Measurements from ENCODE around the gene ZNF420.
"Not testable (repeated sequence)": the region's sequence is repeated elsewhere in the genome, so short reads cannot be mapped to it uniquely, and the experiment has no call there.

ZNF420 gene

GRCh38 chr19:37077934-37078716, at the start of gene ZNF420:
TSS of gene ZNF420 (plus strand) at chr19:37078433. CDS start at chr19:37089119, 10,686 bp downstream.
- peak; percentile 98 for DNase-seq

- no peak for DNase-seq
Observed at GRCh38 chr19:37045140-37045539, 33.1 kb upstream of the ZNF420 start.

- no peak for DNase-seq
Observed at GRCh38 chr19:37055330-37055729, 22.9 kb upstream of the ZNF420 start.

- no peak for DNase-seq
Observed at GRCh38 chr19:37056776-37057175, 21.5 kb upstream of the ZNF420 start.

- DNase-seq, result no peak
Observed at GRCh38 chr19:37059142-37059541, 19.1 kb upstream of the ZNF420 start.

- not testable (repeated sequence) for DNase-seq
Observed at GRCh38 chr19:37064886-37065285, 13.3 kb upstream of the ZNF420 start.

GRCh38 chr19:37074111-37074510, 4.1 kb upstream of the ZNF420 start:
- DNase-seq, result no peak

GRCh38 chr19:37074819-37075362, 3.3 kb upstream of the ZNF420 start:
- DNase-seq, result no peak

GRCh38 chr19:37076524-37076923, 1.7 kb upstream of the ZNF420 start:
- DNase-seq, result not testable (repeated sequence)

- DNase-seq, result no peak
Observed at GRCh38 chr19:37077501-37077933, 716 bp upstream of the ZNF420 start.

GRCh38 chr19:37078717-37079032, 442 bp downstream of the ZNF420 start:
- no peak for DNase-seq

- DNase-seq, result no peak
Observed at GRCh38 chr19:37079238-37079637, 1.0 kb downstream of the ZNF420 start.

- no peak for DNase-seq
Observed at GRCh38 chr19:37082307-37082706, 4.1 kb downstream of the ZNF420 start.

GRCh38 chr19:37087110-37087509, 8.9 kb downstream of the ZNF420 start:
- no peak for DNase-seq

GRCh38 chr19:37095859-37096258, 17.6 kb downstream of the ZNF420 start:
- no peak for DNase-seq

- DNase-seq, result no peak
Observed at GRCh38 chr19:37098570-37098969, 20.3 kb downstream of the ZNF420 start.

GRCh38 chr19:37104135-37104534, 25.9 kb downstream of the ZNF420 start:
- DNase-seq, result not testable (repeated sequence)

- DNase-seq, result not testable (repeated sequence)
Observed at GRCh38 chr19:37111753-37112152, 33.5 kb downstream of the ZNF420 start.

GRCh38 chr19:37114001-37114400, 35.8 kb downstream of the ZNF420 start:
- DNase-seq, result no peak

GRCh38 chr19:37122093-37122492, 43.9 kb downstream of the ZNF420 start:
- DNase-seq, result not testable (repeated sequence)

GRCh38 chr19:37127999-37128820, 50.0 kb downstream of the ZNF420 start:
- no peak for DNase-seq

- DNase-seq, result no peak
Observed at GRCh38 chr19:37128821-37129177, 50.6 kb downstream of the ZNF420 start.

GRCh38 chr19:37136111-37136510, 57.9 kb downstream of the ZNF420 start:
- no peak for DNase-seq

- DNase-seq, result no peak
Observed at GRCh38 chr19:37148214-37148613, 70.0 kb downstream of the ZNF420 start.

All from islet precursor cell (in vitro differentiated cells).